Thyroid gland (tissue), 4 donors: ENCODE results near the gene AGBL1. TPM values are rescaled to one million over a fixed set of nuclear protein-coding genes. Genes with fewer than 3 reads are reported as not detected.

Experiments
- DNase-seq, 2 donors: peaks; one replicate each; pipeline ENCODE4 v3.0.0-alpha.2; 2019
- H3K27ac ChIP-seq, 3 donors: fragments of 200-600 bp; sonication (generic); 1 replicate in 2 of 3; 2 replicates in 1 of 3; pipeline ENCODE4 v1.5.1; 2016 to 2019; ENCODE audit warnings: mild to moderate bottlenecking in 1 of 3, moderate library complexity in 1 of 3
- H3K27me3 ChIP-seq: fragments of 200-600 bp; sonication (generic); one replicate; pipeline ENCODE4 v1.5.1; 2019
- H3K36me3 ChIP-seq, 2 donors: fragments of 200-600 bp; sonication (generic); one replicate each; pipeline ENCODE4 v1.5.1; 2016 to 2019
- H3K4me1 ChIP-seq, 2 donors: fragments of 200-600 bp; sonication (generic); one replicate each; pipeline ENCODE4 v1.5.1; 2017 to 2019
- H3K4me3 ChIP-seq, 3 donors: fragments of 200-600 bp; sonication (generic); replicated peaks in 1 of 3; 1 replicate in 2 of 3; 2 replicates in 1 of 3; pipeline ENCODE4 v1.5.1; 2016; ENCODE audit warnings: mild to moderate bottlenecking in 1 of 3
- H3K9me3 ChIP-seq: fragments of 200-600 bp; sonication (generic); one replicate; pipeline ENCODE4 v1.5.1; 2017
- POLR2A ChIP-seq, 2 donors: fragments of 450-650 bp; IDR thresholded peaks; one replicate each; pipeline ENCODE4 v1.6.1; 2017; ENCODE audit warnings: antibody characterized with exemption in 2 of 2, mild to moderate bottlenecking in 2 of 2, moderate library complexity in 1 of 2
- WGBS, 2 donors: methylation state at CpG; one replicate each; pipeline ENCODE4 v1.1.5; 2017; 5-methylcytosine and 5-hydroxymethylcytosine counted together
- intact Hi-C: fragments of 100-400 bp; cut with DNase I; formaldehyde crosslinking; loops from one replicate; pipeline ENCODE4 v1.15.1; 2023
- total RNA-seq, 4 donors: library from RNA; depleted of rRNA; stranded (reverse); fragments of >200 nt; gene quantifications; one replicate each; pipeline ENCODE4 v1.2.3, GENCODE V29; 2016
- TF ChIP-seq, protein P1 (sequence below), 6 experiments: fragments of 200-600 bp in 3 of 6; fragments of 450-650 bp in 3 of 6; sonication (generic) in 3 of 6; IDR thresholded peaks; one replicate each; pipeline ENCODE4 v1.5.1; 2016 to 2019; ENCODE audit warnings: antibody characterized with exemption in 6 of 6, mild to moderate bottlenecking in 2 of 6, inconsistent platforms in 1 of 6, moderate library complexity in 1 of 6

Gene AGBL1
- total RNA-seq, 4 donors from 2014 or later, result not detected

DNA sequence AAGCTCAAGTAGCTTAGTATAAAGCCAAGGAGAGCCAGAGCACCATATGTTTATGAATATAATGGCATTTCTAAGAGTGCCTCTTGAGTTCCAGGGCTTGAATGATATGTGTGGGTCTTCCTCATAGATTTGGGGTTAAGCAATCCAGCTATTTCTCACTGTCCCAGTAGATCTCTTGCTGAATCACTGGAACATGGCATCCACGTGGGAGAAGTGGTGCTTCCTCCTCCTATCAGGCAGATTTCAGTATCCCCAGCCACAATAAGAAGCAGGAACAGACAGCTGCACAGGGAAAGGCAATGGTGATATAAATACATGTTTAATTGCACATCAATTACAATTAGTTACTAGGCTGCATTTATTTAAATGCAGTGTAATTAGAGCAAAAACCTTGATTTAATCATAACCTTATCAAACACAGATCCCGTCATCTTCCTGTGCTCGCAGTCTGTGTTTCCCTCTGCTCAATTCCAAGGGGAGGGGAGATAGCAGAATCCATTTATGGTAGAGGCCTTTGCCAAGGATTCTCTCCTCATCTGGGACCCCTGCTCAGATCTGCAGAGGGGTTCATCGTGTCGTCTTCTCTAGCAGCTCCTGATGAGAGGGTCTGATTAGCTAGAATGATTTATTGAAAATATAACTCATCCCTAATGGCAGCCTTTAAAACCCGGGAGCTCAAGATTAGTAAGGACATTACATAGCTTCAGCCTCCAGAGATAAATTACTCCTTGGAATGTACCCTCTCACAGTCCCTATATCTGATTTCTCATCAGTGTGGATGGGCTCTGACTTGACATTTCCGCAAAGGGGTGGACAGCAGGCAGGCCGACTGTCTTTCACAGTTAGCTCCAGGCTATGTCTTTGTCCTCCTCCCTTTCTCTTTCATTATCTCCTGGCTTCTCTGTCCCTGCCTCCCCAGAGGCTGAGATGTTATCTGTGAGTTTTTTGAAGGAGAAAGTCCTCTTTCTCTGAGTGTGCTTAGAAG lies 775.9 kb downstream of the AGBL1 start:
- no peaks in the 10 kb centered on the region for H3K36me3 ChIP-seq
- H3K4me3 ChIP-seq, result no peak overlapping the region
- no peaks in the 10 kb centered on the region for H3K27me3 ChIP-seq
- no peaks in the 10 kb centered on the region for H3K9me3 ChIP-seq
- no peaks in the 10 kb centered on the region for H3K4me1 ChIP-seq
- TF ChIP-seq POLR2A (IDR thresholded peaks at IDR 0.05), result no peak
- TF ChIP-seq, protein P1, sequence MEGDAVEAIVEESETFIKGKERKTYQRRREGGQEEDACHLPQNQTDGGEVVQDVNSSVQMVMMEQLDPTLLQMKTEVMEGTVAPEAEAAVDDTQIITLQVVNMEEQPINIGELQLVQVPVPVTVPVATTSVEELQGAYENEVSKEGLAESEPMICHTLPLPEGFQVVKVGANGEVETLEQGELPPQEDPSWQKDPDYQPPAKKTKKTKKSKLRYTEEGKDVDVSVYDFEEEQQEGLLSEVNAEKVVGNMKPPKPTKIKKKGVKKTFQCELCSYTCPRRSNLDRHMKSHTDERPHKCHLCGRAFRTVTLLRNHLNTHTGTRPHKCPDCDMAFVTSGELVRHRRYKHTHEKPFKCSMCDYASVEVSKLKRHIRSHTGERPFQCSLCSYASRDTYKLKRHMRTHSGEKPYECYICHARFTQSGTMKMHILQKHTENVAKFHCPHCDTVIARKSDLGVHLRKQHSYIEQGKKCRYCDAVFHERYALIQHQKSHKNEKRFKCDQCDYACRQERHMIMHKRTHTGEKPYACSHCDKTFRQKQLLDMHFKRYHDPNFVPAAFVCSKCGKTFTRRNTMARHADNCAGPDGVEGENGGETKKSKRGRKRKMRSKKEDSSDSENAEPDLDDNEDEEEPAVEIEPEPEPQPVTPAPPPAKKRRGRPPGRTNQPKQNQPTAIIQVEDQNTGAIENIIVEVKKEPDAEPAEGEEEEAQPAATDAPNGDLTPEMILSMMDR (IDR thresholded peaks at IDR 0.05), result no peak
- intact Hi-C loops, result no loop called here
- H3K27ac ChIP-seq, result no peak overlapping the region
- WGBS, 2 donors, result 78 to 81% methylated on average over 8 of the region's 8 CpGs
- no peak for DNase-seq

DNA sequence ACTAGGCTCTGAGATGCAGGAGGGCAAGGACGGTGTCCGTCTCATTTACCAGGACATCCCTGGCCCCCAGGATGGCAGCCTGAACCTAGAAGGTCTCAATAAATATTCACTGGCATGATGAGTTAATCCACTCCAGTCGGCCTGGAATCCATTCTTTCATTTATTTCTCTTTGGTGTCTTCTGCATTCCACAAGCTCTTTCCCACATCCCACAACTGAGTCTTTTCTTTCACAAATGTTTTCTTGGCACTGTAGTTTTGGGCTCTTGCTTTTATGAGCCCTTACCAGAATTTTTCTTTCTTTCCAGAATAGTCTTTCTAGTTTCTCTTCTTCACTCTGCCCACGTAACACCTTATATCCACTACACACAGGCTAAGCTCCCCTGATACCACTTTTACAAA lies 778.0 kb downstream of the AGBL1 start:
- Histone ChIP-seq H3K27ac (no peak overlapping the region), H3K27me3 (no peaks in the 10 kb centered on the region), H3K36me3 (no peaks in the 10 kb centered on the region), H3K9me3 (no peaks in the 10 kb centered on the region), H3K4me3 (no peak overlapping the region), H3K4me1 (no peaks in the 10 kb centered on the region)
- no peak for DNase-seq
- TF ChIP-seq POLR2A (IDR thresholded peaks at IDR 0.05), result no peak
- TF ChIP-seq, protein P1 (IDR thresholded peaks at IDR 0.05), result no peak
- intact Hi-C loops, result no loop called here
- 91 to 92% methylated on average over 4 of the region's 4 CpGs for WGBS, 2 donors

DNA sequence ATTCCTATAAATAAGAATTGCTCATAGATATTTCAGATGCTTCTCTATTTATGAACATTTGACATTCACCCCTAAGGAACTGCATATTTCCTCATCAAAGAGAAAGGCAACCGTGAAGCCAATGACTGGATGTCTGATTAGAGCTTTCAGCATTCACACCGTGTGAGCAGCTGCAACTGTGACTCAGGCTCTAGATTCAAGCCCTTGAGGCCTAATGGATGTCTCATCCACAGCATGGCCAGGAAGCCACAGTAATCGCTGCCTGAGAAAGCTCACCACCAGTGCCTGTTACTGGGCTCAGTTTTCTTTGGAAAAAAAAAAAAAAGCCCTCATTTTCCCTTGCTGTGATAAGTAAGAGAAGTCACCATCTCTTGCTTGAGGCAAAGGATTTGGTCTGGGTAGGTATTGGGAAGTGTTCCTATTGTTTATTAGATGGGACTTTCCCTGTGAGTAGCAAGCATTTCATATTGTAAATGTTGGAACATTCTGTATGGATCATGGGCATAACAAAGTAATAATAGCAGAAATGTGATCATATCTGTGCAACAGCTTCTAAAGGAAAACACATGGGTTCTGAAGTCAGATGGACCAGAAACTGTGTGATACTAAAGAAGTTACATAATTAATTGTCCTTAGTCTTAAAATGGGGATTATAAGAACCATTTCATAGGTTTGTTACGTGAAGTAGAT lies 783.7 kb downstream of the AGBL1 start:
- intact Hi-C loops, result no loop called here
- no peaks in the 10 kb centered on the region for H3K27me3 ChIP-seq
- DNase-seq, result no peak
- H3K9me3 ChIP-seq, result no peaks in the 10 kb centered on the region
- H3K27ac ChIP-seq, result no peak overlapping the region
- TF ChIP-seq, protein P1 (IDR thresholded peaks at IDR 0.05), result no peak
- no peak for TF ChIP-seq POLR2A (IDR thresholded peaks at IDR 0.05)
- no peak overlapping the region for H3K4me3 ChIP-seq
- H3K36me3 ChIP-seq, result no peaks in the 10 kb centered on the region
- no peaks in the 10 kb centered on the region for H3K4me1 ChIP-seq
- 75 to 84% methylated on average over 4 of the region's 4 CpGs for WGBS, 2 donors

DNA sequence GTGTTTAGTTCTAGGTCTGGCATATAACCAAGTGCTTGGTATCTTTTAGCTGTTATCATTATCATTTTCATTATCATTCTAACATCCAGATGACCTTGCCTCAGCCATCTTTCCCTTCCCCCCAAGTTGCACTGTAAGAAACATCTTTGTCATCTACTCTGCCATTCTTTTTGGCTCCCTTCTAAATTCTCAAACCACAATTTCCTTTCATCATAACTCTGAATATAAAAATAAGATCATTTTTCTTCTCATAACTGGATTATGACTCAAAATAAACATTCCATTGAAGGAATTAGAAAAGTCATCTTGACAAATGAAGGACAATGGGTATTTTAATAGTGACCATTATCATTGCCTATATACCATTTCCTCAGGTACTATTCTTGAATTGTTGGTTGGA lies 786.2 kb downstream of the AGBL1 start:
- intact Hi-C loops, result no loop called here
- H3K36me3 ChIP-seq, result no peaks in the 10 kb centered on the region
- H3K27ac ChIP-seq, result no peak overlapping the region
- no peaks in the 10 kb centered on the region for H3K9me3 ChIP-seq
- DNase-seq, result no peak
- H3K4me1 ChIP-seq, result no peaks in the 10 kb centered on the region
- no peak overlapping the region for H3K4me3 ChIP-seq
- no peaks in the 10 kb centered on the region for H3K27me3 ChIP-seq
- TF ChIP-seq, protein P1 (IDR thresholded peaks at IDR 0.05), result no peak
- TF ChIP-seq POLR2A (IDR thresholded peaks at IDR 0.05), result no peak

DNA sequence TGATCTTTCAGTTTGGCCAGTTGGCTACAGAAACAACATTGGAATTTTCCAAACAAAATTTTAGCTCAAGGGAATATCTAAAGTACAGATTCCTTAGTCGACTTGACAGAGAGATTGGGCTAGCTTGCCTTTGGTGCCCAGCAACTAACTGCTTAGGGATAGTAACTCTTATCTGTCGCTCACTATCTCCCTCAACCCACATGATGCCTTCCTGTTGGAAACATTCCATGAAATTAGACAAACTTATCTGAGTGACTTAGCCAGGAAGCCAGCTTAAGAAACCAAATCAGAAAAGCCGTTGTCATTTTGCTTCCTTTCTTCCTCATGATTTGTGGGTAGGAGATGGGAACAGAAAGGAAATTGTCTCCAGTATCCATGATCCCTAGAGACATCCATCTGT lies 791.2 kb downstream of the AGBL1 start:
- TF ChIP-seq, protein P1 (IDR thresholded peaks at IDR 0.05), result no peak
- TF ChIP-seq POLR2A (IDR thresholded peaks at IDR 0.05), result no peak
- Histone ChIP-seq H3K27me3 (no peaks in the 10 kb centered on the region), H3K9me3 (no peaks in the 10 kb centered on the region), H3K27ac (no peak overlapping the region), H3K36me3 (no peaks in the 10 kb centered on the region), H3K4me3 (no peak overlapping the region), H3K4me1 (no peaks in the 10 kb centered on the region)
- no peak for DNase-seq
- WGBS, 2 donors, result 71 to 87% methylated on average over 3 of the region's 3 CpGs
- intact Hi-C loops, result no loop called here
